ENCODE measurements around the gene RFTN1. TPM values are rescaled to one million over a fixed set of nuclear protein-coding genes. Genes with fewer than 3 reads are reported as not detected.

The RFTN1 gene
- total RNA-seq, 1 experiment from 2014 or later, result 4.5 TPM

DNA sequence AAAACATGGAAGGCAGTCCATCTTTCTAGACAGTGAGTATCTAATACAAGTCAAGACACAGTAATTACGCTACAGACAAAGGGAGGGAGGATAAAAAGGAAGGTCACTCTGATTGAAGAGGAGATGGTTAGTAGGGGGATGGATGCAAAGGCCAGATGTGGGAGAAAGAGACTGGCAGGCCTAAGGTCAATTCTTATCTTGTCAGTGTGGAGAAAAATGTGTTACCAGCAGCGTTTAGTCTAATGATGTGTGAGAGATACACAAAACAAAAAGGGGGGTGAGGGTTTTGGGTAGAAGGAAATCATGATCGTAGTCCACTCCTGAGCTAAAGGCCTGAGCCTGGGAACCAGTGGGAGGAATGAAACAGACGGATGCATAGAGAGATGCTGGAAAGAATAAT, 46.7 kb downstream of the RFTN1 start:
- Mint-ChIP-seq H3K36me3 (ENCODE audit: insufficient read depth, unreplicated experiment) (no peaks in the 10 kb centered on the region), H3K4me1 (ENCODE audit: insufficient read depth, unreplicated experiment) (no peaks in the 10 kb centered on the region), H3K9me3 (ENCODE audit: unreplicated experiment) (peaks cover 6% of the 10 kb centered on the region), H3K27ac (ENCODE audit: low read depth, unreplicated experiment) (no peak overlapping the region), H3K27me3 (ENCODE audit: insufficient read depth, unreplicated experiment) (no peaks in the 10 kb centered on the region), H3K4me3 (ENCODE audit: unreplicated experiment) (no peak overlapping the region)
- ChIA-PET CTCF (no interaction called here), POLR2A (no interaction called here)
- intact Hi-C loops (cut with micrococcal nuclease), result no loop called here
- no TSS peak for BruUV-seq (replicated peaks)
- DNase-seq (ENCODE audit: unreplicated experiment), result no peak
- TF ChIP-seq, protein P1, sequence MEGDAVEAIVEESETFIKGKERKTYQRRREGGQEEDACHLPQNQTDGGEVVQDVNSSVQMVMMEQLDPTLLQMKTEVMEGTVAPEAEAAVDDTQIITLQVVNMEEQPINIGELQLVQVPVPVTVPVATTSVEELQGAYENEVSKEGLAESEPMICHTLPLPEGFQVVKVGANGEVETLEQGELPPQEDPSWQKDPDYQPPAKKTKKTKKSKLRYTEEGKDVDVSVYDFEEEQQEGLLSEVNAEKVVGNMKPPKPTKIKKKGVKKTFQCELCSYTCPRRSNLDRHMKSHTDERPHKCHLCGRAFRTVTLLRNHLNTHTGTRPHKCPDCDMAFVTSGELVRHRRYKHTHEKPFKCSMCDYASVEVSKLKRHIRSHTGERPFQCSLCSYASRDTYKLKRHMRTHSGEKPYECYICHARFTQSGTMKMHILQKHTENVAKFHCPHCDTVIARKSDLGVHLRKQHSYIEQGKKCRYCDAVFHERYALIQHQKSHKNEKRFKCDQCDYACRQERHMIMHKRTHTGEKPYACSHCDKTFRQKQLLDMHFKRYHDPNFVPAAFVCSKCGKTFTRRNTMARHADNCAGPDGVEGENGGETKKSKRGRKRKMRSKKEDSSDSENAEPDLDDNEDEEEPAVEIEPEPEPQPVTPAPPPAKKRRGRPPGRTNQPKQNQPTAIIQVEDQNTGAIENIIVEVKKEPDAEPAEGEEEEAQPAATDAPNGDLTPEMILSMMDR (IDR thresholded peaks at IDR 0.05; ENCODE audit: unreplicated experiment), result no peak

DNA sequence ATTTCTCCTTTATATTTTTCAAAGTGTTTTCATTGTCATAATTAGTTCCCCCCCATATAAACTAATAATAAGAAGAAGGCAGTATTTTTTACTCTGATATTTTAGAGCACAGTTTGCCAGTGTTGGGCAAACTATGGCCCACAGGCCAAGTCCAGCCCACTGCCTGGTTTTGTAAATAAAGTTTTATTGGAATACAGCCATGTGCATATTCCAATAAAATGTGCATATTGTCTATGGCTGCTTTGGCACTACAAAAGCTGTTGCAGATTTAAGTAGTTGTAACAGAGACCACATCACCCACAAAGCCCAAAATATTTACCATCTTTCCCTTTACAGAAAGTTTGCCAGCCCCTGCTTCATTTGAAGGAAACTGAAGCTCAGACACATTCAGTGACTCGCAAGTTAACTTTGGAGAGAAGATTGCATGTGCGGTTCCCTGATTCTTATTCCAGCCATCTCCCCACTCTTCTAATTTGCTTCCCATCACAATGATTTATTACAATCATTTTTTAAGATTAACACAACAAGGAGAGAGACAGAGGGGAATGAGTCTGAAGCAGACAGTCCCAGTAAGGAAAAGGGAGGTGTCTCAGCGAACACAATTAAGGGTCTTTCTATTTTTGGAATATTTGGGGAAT, 48.9 kb downstream of the RFTN1 start:
- ChIA-PET CTCF (interaction anchor here (0.7 kb wide), 1 partner anchor 35 kb away, joined by 3 read pairs; no protein-coding TSS in a partner anchor), POLR2A (no interaction called here)
- Mint-ChIP-seq H3K27me3 (ENCODE audit: insufficient read depth, unreplicated experiment) (no peaks in the 10 kb centered on the region), H3K36me3 (ENCODE audit: insufficient read depth, unreplicated experiment) (no peaks in the 10 kb centered on the region), H3K9me3 (ENCODE audit: unreplicated experiment) (no peaks in the 10 kb centered on the region), H3K4me3 (ENCODE audit: unreplicated experiment) (no peak overlapping the region), H3K27ac (ENCODE audit: low read depth, unreplicated experiment) (no peak overlapping the region), H3K4me1 (ENCODE audit: insufficient read depth, unreplicated experiment) (no peaks in the 10 kb centered on the region)
- no TSS peak for BruUV-seq (replicated peaks)
- TF ChIP-seq, protein P1 (IDR thresholded peaks at IDR 0.05; ENCODE audit: unreplicated experiment), result no peak
- intact Hi-C loops (cut with micrococcal nuclease), result no loop called here
- no peak for DNase-seq (ENCODE audit: unreplicated experiment)

DNA sequence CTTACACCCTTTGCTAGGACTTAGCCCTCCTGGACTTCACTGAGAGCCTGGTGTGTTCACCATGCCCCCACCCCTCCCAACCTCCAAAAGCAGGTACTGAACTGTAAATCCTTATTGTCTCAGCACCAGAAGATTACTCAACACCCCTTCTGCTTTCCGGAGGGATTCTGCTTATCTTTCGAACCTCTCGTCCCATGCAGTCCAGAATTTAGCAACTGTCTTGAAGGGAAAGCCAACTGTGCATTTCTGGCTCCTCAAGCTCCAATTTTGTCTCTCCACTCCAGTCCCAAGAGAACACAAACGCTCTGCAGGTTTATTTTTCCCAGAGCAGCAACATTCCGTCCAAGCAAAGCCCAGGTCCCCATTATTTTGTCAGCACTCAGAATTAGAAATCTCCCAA, 49.6 kb downstream of the RFTN1 start:
- BruUV-seq (replicated peaks), result no TSS peak
- H3K27me3 Mint-ChIP-seq (ENCODE audit: insufficient read depth, unreplicated experiment), result no peaks in the 10 kb centered on the region
- no peaks in the 10 kb centered on the region for H3K9me3 Mint-ChIP-seq (ENCODE audit: unreplicated experiment)
- no peaks in the 10 kb centered on the region for H3K36me3 Mint-ChIP-seq (ENCODE audit: insufficient read depth, unreplicated experiment)
- intact Hi-C loops (cut with micrococcal nuclease), result no loop called here
- DNase-seq (ENCODE audit: unreplicated experiment), result no peak
- H3K27ac Mint-ChIP-seq (ENCODE audit: low read depth, unreplicated experiment), result no peak overlapping the region
- H3K4me1 Mint-ChIP-seq (ENCODE audit: insufficient read depth, unreplicated experiment), result no peaks in the 10 kb centered on the region
- TF ChIP-seq, protein P1 (IDR thresholded peaks at IDR 0.05; ENCODE audit: unreplicated experiment), result no peak
- H3K4me3 Mint-ChIP-seq (ENCODE audit: unreplicated experiment), result no peak overlapping the region
- POLR2A ChIA-PET, result no interaction called here
- CTCF ChIA-PET, result no interaction called here

DNA sequence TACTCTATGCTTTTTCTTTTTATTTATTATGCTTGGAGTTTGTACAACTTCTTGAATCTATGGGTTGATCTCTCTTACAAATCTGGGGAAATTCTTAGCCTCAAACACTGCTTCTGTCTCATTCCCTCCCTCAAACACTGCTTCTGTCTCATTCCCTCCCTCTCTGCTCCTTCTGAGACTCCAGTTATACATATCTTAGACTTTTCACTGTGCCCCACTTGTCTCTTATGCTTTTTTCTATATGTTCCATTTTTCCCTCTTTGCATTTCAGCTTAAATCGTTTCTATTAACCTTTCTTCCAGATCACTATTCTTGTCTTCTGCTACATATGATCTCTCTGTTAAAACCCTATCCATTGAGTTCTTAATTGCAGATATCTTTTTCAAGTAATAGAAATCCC, 50.4 kb downstream of the RFTN1 start:
- Mint-ChIP-seq H3K27me3 (ENCODE audit: insufficient read depth, unreplicated experiment) (no peaks in the 10 kb centered on the region), H3K4me3 (ENCODE audit: unreplicated experiment) (no peak overlapping the region), H3K4me1 (ENCODE audit: insufficient read depth, unreplicated experiment) (no peaks in the 10 kb centered on the region), H3K9me3 (ENCODE audit: unreplicated experiment) (no peaks in the 10 kb centered on the region), H3K27ac (ENCODE audit: low read depth, unreplicated experiment) (no peak overlapping the region), H3K36me3 (ENCODE audit: insufficient read depth, unreplicated experiment) (no peaks in the 10 kb centered on the region)
- CTCF ChIA-PET, result interaction anchor here (0.7 kb wide), 1 partner anchor 27 kb away, joined by 3 read pairs; no protein-coding TSS in a partner anchor
- BruUV-seq (replicated peaks), result no TSS peak
- TF ChIP-seq, protein P1 (IDR thresholded peaks at IDR 0.05; ENCODE audit: unreplicated experiment), result no peak
- no peak for DNase-seq (ENCODE audit: unreplicated experiment)
- POLR2A ChIA-PET, result no interaction called here
- intact Hi-C loops (cut with micrococcal nuclease), result no loop called here
